GM23248 (cell line): ENCODE results near the gene SPATA3.

Experiments
- EZH2 ChIP-seq: fragments of 200-600 bp; sonication (generic); IDR thresholded peaks from 2 replicates; pipeline ENCODE4 v1.6.1; 2018; ENCODE audit warnings: antibody characterized with exemption, mild to moderate bottlenecking; ENCODE audit not compliant: insufficient read depth, poor library complexity, severe bottlenecking
- EZH2phosphoT487 ChIP-seq: fragments of 200-600 bp; sonication (generic); IDR thresholded peaks from 2 replicates; pipeline ENCODE4 v1.6.1; 2018; ENCODE audit warnings: antibody characterized with exemption, moderate library complexity, mild to moderate bottlenecking, low read depth; ENCODE audit not compliant: insufficient read depth

GRCh38 chr2:231032575-231033140 lies 36.7 kb downstream of the SPATA3 start:
- no peak for TF ChIP-seq EZH2
- TF ChIP-seq EZH2phosphoT487 = no peak
